ENCODE results near the gene NSUN4.

GRCh38 chr1:46301406-46301807, 39.2 kb upstream of the NSUN4 start:
- no peak for TF ChIP-seq CTCF (IDR thresholded peaks at IDR 0.05; ENCODE audit: low read length)
- TF ChIP-seq EZH2 (IDR thresholded peaks at IDR 0.05; ENCODE audit: borderline replicate concordance, low read length): no peak

All from OCI-LY1 (cell line).